DND-41 (cell line): ENCODE measurements around the gene DTYMK.

Source experiments
- EZH2 ChIP-seq: IDR thresholded peaks from 3 replicates; pipeline ENCODE4 v1.6.1; 2012; ENCODE audit warnings: borderline replicate concordance, low read depth, mild to moderate bottlenecking, moderate library complexity, low read length, inconsistent platforms; ENCODE audit not compliant: severe bottlenecking
- TF ChIP-seq, protein P1 (sequence below): IDR thresholded peaks from 2 replicates; pipeline ENCODE4 v1.5.1; 2012; ENCODE audit warnings: borderline replicate concordance, low read length, moderate library complexity, mild to moderate bottlenecking; ENCODE audit not compliant: poor library complexity, severe bottlenecking; ENCODE audit errors: extremely low read depth

DNA sequence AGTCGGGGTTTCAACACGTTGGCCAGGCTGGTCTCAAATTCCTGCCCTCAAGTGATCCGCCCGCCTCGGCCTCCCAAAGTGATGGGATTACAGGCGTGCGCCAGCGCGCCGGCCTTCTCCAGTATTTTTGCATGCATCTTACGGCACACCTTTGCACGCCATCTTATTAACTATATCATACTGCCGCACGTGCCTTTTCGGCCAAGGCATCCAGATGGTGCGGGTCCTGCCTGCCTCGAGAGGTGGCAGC is 14.5 kb upstream of the DTYMK start:
- TF ChIP-seq, protein P1, sequence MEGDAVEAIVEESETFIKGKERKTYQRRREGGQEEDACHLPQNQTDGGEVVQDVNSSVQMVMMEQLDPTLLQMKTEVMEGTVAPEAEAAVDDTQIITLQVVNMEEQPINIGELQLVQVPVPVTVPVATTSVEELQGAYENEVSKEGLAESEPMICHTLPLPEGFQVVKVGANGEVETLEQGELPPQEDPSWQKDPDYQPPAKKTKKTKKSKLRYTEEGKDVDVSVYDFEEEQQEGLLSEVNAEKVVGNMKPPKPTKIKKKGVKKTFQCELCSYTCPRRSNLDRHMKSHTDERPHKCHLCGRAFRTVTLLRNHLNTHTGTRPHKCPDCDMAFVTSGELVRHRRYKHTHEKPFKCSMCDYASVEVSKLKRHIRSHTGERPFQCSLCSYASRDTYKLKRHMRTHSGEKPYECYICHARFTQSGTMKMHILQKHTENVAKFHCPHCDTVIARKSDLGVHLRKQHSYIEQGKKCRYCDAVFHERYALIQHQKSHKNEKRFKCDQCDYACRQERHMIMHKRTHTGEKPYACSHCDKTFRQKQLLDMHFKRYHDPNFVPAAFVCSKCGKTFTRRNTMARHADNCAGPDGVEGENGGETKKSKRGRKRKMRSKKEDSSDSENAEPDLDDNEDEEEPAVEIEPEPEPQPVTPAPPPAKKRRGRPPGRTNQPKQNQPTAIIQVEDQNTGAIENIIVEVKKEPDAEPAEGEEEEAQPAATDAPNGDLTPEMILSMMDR = peak; percentile 74
- TF ChIP-seq EZH2 = no peak
